ENCODE results near the gene CCS.

Gene CCS

GRCh38 chr11:66555416-66555815, 37.6 kb upstream of the CCS start:
- no peaks in the 10 kb centered on the region for H3K9me2 ChIP-seq (ENCODE audit: low read depth, low read length)
- no peak overlapping the region for H3K4me2 ChIP-seq (ENCODE audit: low read length)
- no peaks in the 10 kb centered on the region for H3K79me2 ChIP-seq (ENCODE audit: insufficient read depth, low read length)
- H3K9ac ChIP-seq (ENCODE audit: low read length) = no peak overlapping the region
- no peaks in the 10 kb centered on the region for H3K9me3 ChIP-seq (ENCODE audit: low read length)
- H4K20me1 ChIP-seq (ENCODE audit: insufficient read depth, low read length) = no peaks in the 10 kb centered on the region
- no peaks in the 10 kb centered on the region for H3K36me3 ChIP-seq (ENCODE audit: insufficient read depth, low read length)
- no peak overlapping the region for H2AFZ ChIP-seq (ENCODE audit: low read length)
- H3K4me1 ChIP-seq (ENCODE audit: insufficient read depth, low read length, severe bottlenecking) = no peaks in the 10 kb centered on the region
- H3F3A ChIP-seq (ENCODE audit: insufficient read depth, low read length) = no peaks in the 10 kb centered on the region
- TF ChIP-seq CTCF (IDR thresholded peaks at IDR 0.05; ENCODE audit: low read length) (no peak), EZH2 (IDR thresholded peaks at IDR 0.05; ENCODE audit: borderline replicate concordance, low read length) (no peak)
- no peak overlapping the region for H3K27ac ChIP-seq (ENCODE audit: low read depth, low read length, poor library complexity, severe bottlenecking)
- H3K4me3 ChIP-seq (ENCODE audit: low read depth, low read length, poor library complexity, severe bottlenecking) = no peak overlapping the region
- no peaks in the 10 kb centered on the region; the same call in 1 of the 2 replicates for H3K27me3 ChIP-seq (ENCODE audit: insufficient read depth, low read length)

DNA sequence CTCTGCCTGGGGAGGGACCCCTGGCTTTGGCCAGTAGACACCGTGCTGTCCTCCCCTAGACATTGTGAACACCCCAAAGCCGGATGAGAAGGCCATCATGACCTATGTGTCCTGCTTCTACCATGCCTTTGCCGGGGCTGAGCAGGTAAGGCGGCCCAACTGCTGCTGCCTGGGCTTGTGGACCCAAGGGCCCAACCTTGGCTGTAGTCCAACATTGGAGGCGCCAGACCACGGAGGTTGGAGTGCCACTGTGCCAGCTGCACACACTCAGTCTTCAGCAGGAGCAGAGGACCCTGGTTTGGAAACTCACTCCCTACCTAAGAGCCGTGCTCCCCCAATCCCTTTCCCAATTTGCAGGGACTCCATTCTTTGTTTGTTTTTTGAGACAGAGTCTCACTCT, 36.9 kb upstream of the CCS start:
- Histone ChIP-seq H3F3A (ENCODE audit: insufficient read depth, low read length) (no peaks in the 10 kb centered on the region), H3K4me2 (ENCODE audit: low read length) (no peak overlapping the region), H3K27ac (ENCODE audit: low read depth, low read length, poor library complexity, severe bottlenecking) (no peak overlapping the region), H4K20me1 (ENCODE audit: insufficient read depth, low read length) (no peaks in the 10 kb centered on the region), H3K36me3 (ENCODE audit: insufficient read depth, low read length) (no peaks in the 10 kb centered on the region), H2AFZ (ENCODE audit: low read length) (no peak overlapping the region), H3K9ac (ENCODE audit: low read length) (no peak overlapping the region), H3K27me3 (ENCODE audit: insufficient read depth, low read length) (no peaks in the 10 kb centered on the region; the same call in 1 of the 2 replicates), H3K4me1 (ENCODE audit: insufficient read depth, low read length, severe bottlenecking) (no peaks in the 10 kb centered on the region), H3K4me3 (ENCODE audit: low read depth, low read length, poor library complexity, severe bottlenecking) (no peak overlapping the region), H3K79me2 (ENCODE audit: insufficient read depth, low read length) (no peaks in the 10 kb centered on the region), H3K9me2 (ENCODE audit: low read depth, low read length) (no peaks in the 10 kb centered on the region), H3K9me3 (ENCODE audit: low read length) (no peaks in the 10 kb centered on the region)
- TF ChIP-seq EZH2 (IDR thresholded peaks at IDR 0.05; ENCODE audit: borderline replicate concordance, low read length) (no peak), CTCF (IDR thresholded peaks at IDR 0.05; ENCODE audit: low read length) (no peak)

GRCh38 chr11:66557733-66558326, 35.2 kb upstream of the CCS start:
- H3K27ac ChIP-seq (ENCODE audit: low read depth, low read length, poor library complexity, severe bottlenecking) = no peak overlapping the region
- H3K4me3 ChIP-seq (ENCODE audit: low read depth, low read length, poor library complexity, severe bottlenecking) = no peak overlapping the region
- TF ChIP-seq CTCF (IDR thresholded peaks at IDR 0.05; ENCODE audit: low read length) = no peak
- no peak for TF ChIP-seq EZH2 (IDR thresholded peaks at IDR 0.05; ENCODE audit: borderline replicate concordance, low read length)
- H4K20me1 ChIP-seq (ENCODE audit: insufficient read depth, low read length) = no peaks in the 10 kb centered on the region
- H3K4me1 ChIP-seq (ENCODE audit: insufficient read depth, low read length, severe bottlenecking) = no peaks in the 10 kb centered on the region
- no peaks in the 10 kb centered on the region for H3K79me2 ChIP-seq (ENCODE audit: insufficient read depth, low read length)
- no peaks in the 10 kb centered on the region for H3K9me2 ChIP-seq (ENCODE audit: low read depth, low read length)
- H3K4me2 ChIP-seq (ENCODE audit: low read length) = no peak overlapping the region
- no peak overlapping the region for H3K9ac ChIP-seq (ENCODE audit: low read length)
- H3K9me3 ChIP-seq (ENCODE audit: low read length) = no peaks in the 10 kb centered on the region
- no peaks in the 10 kb centered on the region for H3F3A ChIP-seq (ENCODE audit: insufficient read depth, low read length)
- H3K36me3 ChIP-seq (ENCODE audit: insufficient read depth, low read length) = no peaks in the 10 kb centered on the region
- H2AFZ ChIP-seq (ENCODE audit: low read length) = no peak overlapping the region
- no peaks in the 10 kb centered on the region; the same call in 1 of the 2 replicates for H3K27me3 ChIP-seq (ENCODE audit: insufficient read depth, low read length)
